Measurements from ENCODE around the gene BTBD17. TPM values are rescaled to one million over a fixed set of nuclear protein-coding genes. Genes with fewer than 3 reads are reported as not detected.

The BTBD17 gene
- polyA plus RNA-seq, 1 experiment, result not detected

- no peaks in the 10 kb centered on the region; the same call in 1 of the 2 replicates for H3K9me3 ChIP-seq (ENCODE audit: control insufficient read depth, insufficient read depth, low read length)
- POLR2A ChIA-PET, result no interaction called here
- no peaks in the 10 kb centered on the region for H3K27me3 ChIP-seq (ENCODE audit: control insufficient read depth, insufficient read depth, low read length)
- TF ChIP-seq, protein P1, sequence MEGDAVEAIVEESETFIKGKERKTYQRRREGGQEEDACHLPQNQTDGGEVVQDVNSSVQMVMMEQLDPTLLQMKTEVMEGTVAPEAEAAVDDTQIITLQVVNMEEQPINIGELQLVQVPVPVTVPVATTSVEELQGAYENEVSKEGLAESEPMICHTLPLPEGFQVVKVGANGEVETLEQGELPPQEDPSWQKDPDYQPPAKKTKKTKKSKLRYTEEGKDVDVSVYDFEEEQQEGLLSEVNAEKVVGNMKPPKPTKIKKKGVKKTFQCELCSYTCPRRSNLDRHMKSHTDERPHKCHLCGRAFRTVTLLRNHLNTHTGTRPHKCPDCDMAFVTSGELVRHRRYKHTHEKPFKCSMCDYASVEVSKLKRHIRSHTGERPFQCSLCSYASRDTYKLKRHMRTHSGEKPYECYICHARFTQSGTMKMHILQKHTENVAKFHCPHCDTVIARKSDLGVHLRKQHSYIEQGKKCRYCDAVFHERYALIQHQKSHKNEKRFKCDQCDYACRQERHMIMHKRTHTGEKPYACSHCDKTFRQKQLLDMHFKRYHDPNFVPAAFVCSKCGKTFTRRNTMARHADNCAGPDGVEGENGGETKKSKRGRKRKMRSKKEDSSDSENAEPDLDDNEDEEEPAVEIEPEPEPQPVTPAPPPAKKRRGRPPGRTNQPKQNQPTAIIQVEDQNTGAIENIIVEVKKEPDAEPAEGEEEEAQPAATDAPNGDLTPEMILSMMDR (IDR thresholded peaks at IDR 0.05; ENCODE audit: low read depth, low read length), result no peak
- no peak overlapping the region for H3K4me3 ChIP-seq (ENCODE audit: low read depth, low read length)
- CTCF ChIA-PET, result no interaction called here
- H3K27ac ChIP-seq (ENCODE audit: low read depth, low read length), result no peak overlapping the region
- no peak for DNase-seq (ENCODE audit: low read depth, low spot score)
Measured at GRCh38 chr17:74394977-74395376, 33.3 kb upstream of the BTBD17 start.

DNA sequence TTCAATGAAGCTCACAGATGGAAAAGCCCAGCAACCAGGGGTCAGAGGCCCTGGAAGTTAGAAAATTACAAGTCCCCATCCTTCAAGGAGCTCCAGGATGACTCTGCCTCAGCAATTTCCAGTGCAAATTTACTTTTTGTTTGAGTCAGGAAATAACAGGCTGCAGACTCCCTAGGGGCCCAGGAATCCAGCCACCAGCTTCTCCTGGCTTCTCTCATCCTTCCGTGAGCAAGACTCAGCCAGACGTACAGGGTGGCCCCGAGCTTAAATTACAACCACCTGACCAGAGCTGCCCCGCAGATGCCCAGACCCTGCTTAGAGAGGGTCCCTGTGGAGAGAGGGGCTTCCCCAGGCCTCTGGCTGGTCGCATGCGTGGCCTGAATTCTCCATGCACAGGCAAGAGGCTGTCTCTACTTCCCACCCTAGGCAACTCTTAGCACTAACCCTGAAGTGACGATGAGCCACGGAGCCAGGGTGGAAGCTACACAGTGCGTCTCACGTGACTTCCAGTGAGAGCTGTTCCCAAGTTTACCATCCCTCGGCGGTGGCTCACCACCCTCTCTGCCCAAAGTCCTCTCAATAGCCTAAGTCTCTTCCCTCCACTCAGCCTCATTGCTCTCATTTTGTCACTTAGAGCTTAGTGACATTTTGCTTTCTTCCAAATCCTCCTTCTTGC, 32.7 kb upstream of the BTBD17 start:
- ChIA-PET POLR2A (no interaction called here), CTCF (no interaction called here)
- no peak overlapping the region for H3K4me3 ChIP-seq (ENCODE audit: low read depth, low read length)
- H3K9me3 ChIP-seq (ENCODE audit: control insufficient read depth, insufficient read depth, low read length), result no peaks in the 10 kb centered on the region; the same call in 1 of the 2 replicates
- no peak for DNase-seq (ENCODE audit: low read depth, low spot score)
- H3K27ac ChIP-seq (ENCODE audit: low read depth, low read length), result no peak overlapping the region
- H3K27me3 ChIP-seq (ENCODE audit: control insufficient read depth, insufficient read depth, low read length), result no peaks in the 10 kb centered on the region
- TF ChIP-seq, protein P1 (IDR thresholded peaks at IDR 0.05; ENCODE audit: low read depth, low read length), result no peak

DNA sequence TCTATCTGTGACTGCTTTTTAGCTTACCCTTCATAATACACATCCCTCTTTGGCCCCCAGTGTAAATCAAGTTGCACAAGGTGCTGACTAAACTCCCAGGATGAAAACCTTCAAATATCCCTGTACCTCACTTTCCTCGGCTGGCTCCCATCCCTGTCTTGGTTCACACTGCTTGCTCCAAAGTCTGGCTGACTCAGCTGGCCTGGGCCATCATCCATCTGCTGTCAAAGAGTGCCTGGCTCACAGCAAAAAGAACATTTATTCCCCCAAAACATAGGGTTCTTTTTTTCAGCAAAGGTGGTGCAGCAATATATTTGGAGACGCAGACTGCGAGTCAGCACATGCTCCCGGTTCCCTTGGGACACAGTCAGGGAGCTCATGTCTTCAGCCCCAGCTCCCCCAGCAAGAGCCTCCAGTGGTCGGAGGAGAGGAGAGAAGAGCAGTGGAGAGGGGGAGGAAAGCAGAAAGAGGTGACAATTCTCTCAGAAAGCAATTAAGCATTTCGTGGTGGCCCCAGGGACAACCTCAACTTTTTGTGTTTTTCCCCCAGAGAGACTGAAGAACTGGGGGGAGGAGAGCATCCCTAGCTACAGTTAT, 31.8 kb upstream of the BTBD17 start:
- no peak for DNase-seq (ENCODE audit: low read depth, low spot score)
- no peak overlapping the region for H3K27ac ChIP-seq (ENCODE audit: low read depth, low read length)
- ChIA-PET CTCF (no interaction called here), POLR2A (no interaction called here)
- no peak overlapping the region for H3K4me3 ChIP-seq (ENCODE audit: low read depth, low read length)
- TF ChIP-seq, protein P1 (IDR thresholded peaks at IDR 0.05; ENCODE audit: low read depth, low read length), result no peak
- H3K27me3 ChIP-seq (ENCODE audit: control insufficient read depth, insufficient read depth, low read length), result no peaks in the 10 kb centered on the region
- no peaks in the 10 kb centered on the region; the same call in 1 of the 2 replicates for H3K9me3 ChIP-seq (ENCODE audit: control insufficient read depth, insufficient read depth, low read length)

GRCh38 chr17:74392848-74393247, 31.2 kb upstream of the BTBD17 start:
- H3K27ac ChIP-seq (ENCODE audit: low read depth, low read length), result no peak overlapping the region
- H3K4me3 ChIP-seq (ENCODE audit: low read depth, low read length), result no peak overlapping the region
- CTCF ChIA-PET, result no interaction called here
- no peak for DNase-seq (ENCODE audit: low read depth, low spot score)
- H3K27me3 ChIP-seq (ENCODE audit: control insufficient read depth, insufficient read depth, low read length), result no peaks in the 10 kb centered on the region
- H3K9me3 ChIP-seq (ENCODE audit: control insufficient read depth, insufficient read depth, low read length), result no peaks in the 10 kb centered on the region; the same call in 1 of the 2 replicates
- POLR2A ChIA-PET, result no interaction called here
- TF ChIP-seq, protein P1 (IDR thresholded peaks at IDR 0.05; ENCODE audit: low read depth, low read length), result no peak

GRCh38 chr17:74391771-74392170, 30.1 kb upstream of the BTBD17 start:
- no peak for DNase-seq (ENCODE audit: low read depth, low spot score)
- POLR2A ChIA-PET, result no interaction called here
- Histone ChIP-seq H3K27ac (ENCODE audit: low read depth, low read length) (no peak overlapping the region), H3K4me3 (ENCODE audit: low read depth, low read length) (no peak overlapping the region), H3K27me3 (ENCODE audit: control insufficient read depth, insufficient read depth, low read length) (no peaks in the 10 kb centered on the region), H3K9me3 (ENCODE audit: control insufficient read depth, insufficient read depth, low read length) (no peaks in the 10 kb centered on the region; the same call in 1 of the 2 replicates)
- TF ChIP-seq, protein P1 (IDR thresholded peaks at IDR 0.05; ENCODE audit: low read depth, low read length), result no peak
- CTCF ChIA-PET, result interaction anchor here (1.6 to 1.9 kb wide), 2 partner anchors 13 to 24 kb away, joined by 5 to 6 read pairs; partner anchors contain the start of gene GPR142

Measured in AG04450 (cell line).